Activated CD4-positive, alpha-beta T cell treated with anti-CD3 and anti-CD28 coated beads, Interleukin-2, amount 10 ng/mL, durations not matched to agents 7 days and 5 days (primary cell): ENCODE results near the gene BTBD1. TPM values are rescaled to one million over a fixed set of nuclear protein-coding genes. Genes with fewer than 3 reads are reported as not detected.
"Not testable (repeated sequence)": the region's sequence is repeated elsewhere in the genome, so short reads cannot be mapped to it uniquely, and the experiment has no call there.

Experiments
- CTCF ChIA-PET: fragments of 350-600 bp; sonication (Branson Sonifier 250); formaldehyde crosslinking; loops from one replicate; lab custom pipeline; 2021; ENCODE audit warnings: antibody characterized with exemption; lab: Charles Lee
- POLR2A ChIA-PET: fragments of 350-600 bp; sonication (Branson Sonifier 250); formaldehyde crosslinking; loops from one replicate; lab custom pipeline; 2021; ENCODE audit warnings: antibody characterized with exemption; lab: Charles Lee
- DNase-seq: peaks from one replicate; pipeline ENCODE4 v3.0.0-alpha.2; 2020
- H3K27ac Mint-ChIP-seq: one replicate; pipeline ENCODE4 v1.8.0; 2021; ENCODE audit warnings: mild to moderate bottlenecking, moderate library complexity, mixed read lengths
- H3K27me3 Mint-ChIP-seq: one replicate; pipeline ENCODE4 v1.8.0; 2021; ENCODE audit warnings: mixed read lengths
- H3K36me3 Mint-ChIP-seq: one replicate; pipeline ENCODE4 v1.8.0; 2021; ENCODE audit warnings: low read depth, mixed read lengths
- H3K4me1 Mint-ChIP-seq: one replicate; pipeline ENCODE4 v1.8.0; 2021; ENCODE audit warnings: mixed read lengths
- H3K4me3 Mint-ChIP-seq: one replicate; pipeline ENCODE4 v1.8.0; 2021; ENCODE audit warnings: mild to moderate bottlenecking, moderate library complexity, mixed read lengths
- H3K9me3 Mint-ChIP-seq: one replicate; pipeline ENCODE4 v1.8.0; 2021; ENCODE audit warnings: mixed read lengths
- total RNA-seq, 2 experiments: library from RNA; stranded (reverse); gene quantifications; one replicate each; pipeline ENCODE4 v1.2.3, GENCODE V29; 2021

The BTBD1 gene
- total RNA-seq, 2 experiments from 2014 or later = 50.4 to 61.0 TPM

DNA sequence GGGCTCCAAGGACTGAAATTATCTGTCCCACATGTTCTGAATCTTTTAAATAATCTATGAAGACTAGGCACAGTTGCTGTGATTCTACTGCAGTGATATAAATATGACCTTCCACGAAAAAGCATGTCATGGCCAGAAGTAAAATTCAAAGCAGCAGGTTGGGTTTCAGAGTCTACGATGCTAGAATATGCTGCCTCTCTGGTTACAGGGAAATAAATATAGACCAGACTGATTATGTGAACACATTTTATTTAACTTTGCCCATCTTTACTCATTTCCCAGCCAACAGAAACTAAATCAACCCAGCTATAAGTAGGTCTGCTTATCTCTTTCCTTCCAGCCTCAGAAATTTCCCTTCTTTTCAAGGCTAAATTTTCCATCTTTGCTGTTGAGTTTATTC, 20.5 kb upstream of the BTBD1 start:
- Mint-ChIP-seq H3K27me3 (peaks cover 23% of the 10 kb centered on the region), H3K4me1 (peaks cover 6% of the 10 kb centered on the region), H3K4me3 (no peak overlapping the region), H3K9me3 (no peaks in the 10 kb centered on the region), H3K36me3 (no peaks in the 10 kb centered on the region), H3K27ac (no peak overlapping the region)
- ChIA-PET CTCF (no interaction called here), POLR2A (no interaction called here)
- DNase-seq = no peak

GRCh38 chr15:83085864-83086552, 19.0 kb upstream of the BTBD1 start:
- POLR2A ChIA-PET, H3K4me1 Mint-ChIP-seq, DNase-seq, CTCF ChIA-PET, H3K4me3 Mint-ChIP-seq, H3K27ac Mint-ChIP-seq, H3K9me3 Mint-ChIP-seq, H3K36me3 Mint-ChIP-seq: not testable (repeated sequence)
- H3K27me3 Mint-ChIP-seq = peaks cover 30% of the 10 kb centered on the region

DNA sequence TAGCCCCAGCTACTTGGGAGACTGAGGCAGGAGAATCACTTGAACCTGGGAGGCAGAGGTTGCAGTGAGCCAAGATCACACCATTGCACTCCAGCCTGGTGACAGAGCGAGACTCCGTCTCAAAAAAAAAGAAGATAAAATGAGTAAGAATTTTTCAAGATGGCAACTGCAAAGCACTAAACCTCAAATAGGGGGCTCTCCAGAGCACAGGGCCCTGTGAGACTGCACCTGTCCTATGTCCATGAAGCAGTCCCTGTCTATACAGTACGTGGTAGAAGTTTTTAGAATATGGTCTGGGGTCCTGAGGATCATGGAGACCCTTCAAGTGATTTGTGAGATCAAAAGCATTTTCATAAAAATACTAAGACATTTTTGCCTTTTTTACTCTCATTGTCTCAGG, 18.4 kb upstream of the BTBD1 start:
- H3K27ac Mint-ChIP-seq, H3K9me3 Mint-ChIP-seq, H3K4me1 Mint-ChIP-seq, POLR2A ChIA-PET, DNase-seq, H3K36me3 Mint-ChIP-seq, CTCF ChIA-PET, H3K4me3 Mint-ChIP-seq: not testable (repeated sequence)
- peaks cover 30% of the 10 kb centered on the region for H3K27me3 Mint-ChIP-seq

DNA sequence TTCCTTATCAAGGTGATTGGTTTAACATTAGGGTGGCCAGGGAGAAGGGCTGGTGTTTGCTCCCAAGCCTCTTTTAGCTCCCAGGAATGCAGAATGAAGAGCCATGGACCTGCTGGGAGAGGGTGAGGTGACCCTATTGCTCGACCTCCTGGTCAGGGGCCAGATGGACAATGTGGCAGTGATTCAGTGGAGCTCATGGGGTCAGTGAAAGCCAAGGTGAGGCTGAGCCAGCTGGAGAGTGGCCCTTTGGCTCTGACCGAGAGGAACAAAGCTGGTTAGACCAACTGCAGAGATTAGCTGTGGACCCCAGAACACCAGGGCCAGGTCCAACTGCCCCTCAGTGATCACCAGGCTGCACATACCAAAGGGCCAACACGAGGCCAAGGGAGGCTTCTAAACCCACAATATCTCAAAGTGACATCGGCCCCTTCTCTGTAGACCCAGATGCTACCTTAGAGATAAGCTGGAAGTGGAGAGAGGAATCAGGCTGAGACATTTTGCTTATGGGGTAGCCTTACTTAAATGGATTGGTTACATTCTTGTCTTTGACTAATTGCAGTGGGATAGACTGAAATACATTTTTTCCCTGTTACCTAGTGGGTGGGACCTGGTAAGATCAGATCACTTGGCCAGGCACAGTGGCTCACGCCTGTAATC, 15.8 kb upstream of the BTBD1 start:
- Mint-ChIP-seq H3K27ac (no peak overlapping the region), H3K9me3 (no peaks in the 10 kb centered on the region), H3K27me3 (peaks cover 40% of the 10 kb centered on the region), H3K4me1 (peaks cover 3% of the 10 kb centered on the region), H3K4me3 (no peak overlapping the region), H3K36me3 (no peaks in the 10 kb centered on the region)
- POLR2A ChIA-PET = no interaction called here
- CTCF ChIA-PET = interaction anchor here (0.6 to 1.5 kb wide), 2 partner anchors 13 to 55 kb away, joined by 4 read pairs; no protein-coding TSS in a partner anchor
- no peak for DNase-seq

- no peaks in the 10 kb centered on the region for H3K36me3 Mint-ChIP-seq
- peaks cover 35% of the 10 kb centered on the region for H3K27me3 Mint-ChIP-seq
- DNase-seq = no peak
- no peak overlapping the region for H3K4me3 Mint-ChIP-seq
- H3K4me1 Mint-ChIP-seq = peaks cover 3% of the 10 kb centered on the region
- no peak overlapping the region for H3K27ac Mint-ChIP-seq
- ChIA-PET CTCF (interaction anchor here (0.5 to 1.0 kb wide), 4 partner anchors 13 to 71 kb away, joined by 3 to 4 read pairs (median 4); no protein-coding TSS in a partner anchor), POLR2A (no interaction called here)
- no peaks in the 10 kb centered on the region for H3K9me3 Mint-ChIP-seq
Measured at GRCh38 chr15:83081256-83082014, 14.4 kb upstream of the BTBD1 start.

DNA sequence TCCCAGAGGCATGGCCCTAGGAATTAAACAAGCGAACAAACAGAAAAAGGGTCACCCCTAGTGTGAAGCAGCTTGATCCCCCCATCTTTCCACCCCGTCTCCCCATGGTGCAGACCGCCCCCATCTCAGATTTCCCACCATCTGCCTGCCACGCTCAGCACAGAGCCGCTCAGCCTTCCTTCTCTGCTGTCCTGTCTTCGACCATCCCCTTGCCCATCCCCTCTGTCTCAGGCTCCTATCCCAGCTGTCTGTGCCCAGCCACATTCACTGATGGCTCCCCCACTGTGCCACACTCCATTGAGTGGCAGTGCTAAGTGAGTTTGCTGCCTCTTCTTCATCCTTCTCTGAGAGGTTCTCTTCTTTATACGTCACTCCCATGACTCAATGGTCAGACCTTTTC, 11.7 kb upstream of the BTBD1 start:
- Mint-ChIP-seq H3K36me3 (peaks cover 4% of the 10 kb centered on the region), H3K4me1 (peaks cover 3% of the 10 kb centered on the region), H3K4me3 (no peak overlapping the region), H3K27me3 (peaks cover 39% of the 10 kb centered on the region), H3K27ac (no peak overlapping the region), H3K9me3 (peaks cover 7% of the 10 kb centered on the region)
- ChIA-PET POLR2A (no interaction called here), CTCF (no interaction called here)
- no peak for DNase-seq

- Mint-ChIP-seq H3K36me3 (peaks cover 4% of the 10 kb centered on the region), H3K9me3 (peaks cover 11% of the 10 kb centered on the region), H3K27me3 (peaks cover 39% of the 10 kb centered on the region), H3K4me3 (no peak overlapping the region), H3K27ac (no peak overlapping the region), H3K4me1 (peaks cover 3% of the 10 kb centered on the region)
- no peak for DNase-seq
- POLR2A ChIA-PET = no interaction called here
- CTCF ChIA-PET = no interaction called here
Measured at GRCh38 chr15:83077491-83078230, 10.6 kb upstream of the BTBD1 start.

- POLR2A ChIA-PET, H3K27me3 Mint-ChIP-seq, CTCF ChIA-PET, H3K27ac Mint-ChIP-seq, H3K4me3 Mint-ChIP-seq: not testable (repeated sequence)
- Mint-ChIP-seq H3K9me3 (peaks cover 21% of the 10 kb centered on the region), H3K4me1 (peaks cover 21% of the 10 kb centered on the region), H3K36me3 (peaks cover 12% of the 10 kb centered on the region)
- DNase-seq = peak; percentile 36
Measured at GRCh38 chr15:83069211-83069642, 2.2 kb upstream of the BTBD1 start.

- Mint-ChIP-seq H3K27ac (peak overlapping the region; percentile 76), H3K4me3 (peak overlapping the region; percentile 69), H3K36me3 (peaks cover 10% of the 10 kb centered on the region), H3K9me3 (peaks cover 16% of the 10 kb centered on the region), H3K4me1 (peaks cover 21% of the 10 kb centered on the region), H3K27me3 (peaks cover 2% of the 10 kb centered on the region)
- ChIA-PET POLR2A (no interaction called here), CTCF (interaction anchor here (0.5 kb wide), 1 partner anchor 280 kb away, joined by 3 read pairs; no protein-coding TSS in a partner anchor)
- DNase-seq = no peak
Measured at GRCh38 chr15:83068054-83068453, 1.0 kb upstream of the BTBD1 start.

DNA sequence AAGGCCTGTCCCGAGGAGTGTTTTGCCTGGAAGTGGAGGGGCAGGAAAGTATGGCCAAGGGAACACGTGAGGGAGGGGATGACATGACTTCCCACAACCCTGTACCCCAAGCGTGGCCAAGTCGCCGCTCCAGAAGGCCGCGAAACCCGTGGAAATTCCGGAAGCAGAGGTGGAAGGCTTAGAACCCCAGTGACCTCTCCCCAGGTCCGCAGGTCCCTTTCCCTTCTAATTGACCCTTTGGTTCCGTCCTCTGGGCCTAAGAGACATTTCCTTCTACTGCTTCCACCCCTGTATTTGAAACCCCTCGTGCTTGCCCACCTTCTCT, 548 bp upstream of the BTBD1 start:
- no peak for DNase-seq
- Mint-ChIP-seq H3K27me3 (peaks cover 2% of the 10 kb centered on the region), H3K27ac (peak overlapping the region; percentile 76), H3K4me3 (peak overlapping the region; percentile 69), H3K36me3 (peaks cover 10% of the 10 kb centered on the region), H3K4me1 (peaks cover 21% of the 10 kb centered on the region), H3K9me3 (peaks cover 16% of the 10 kb centered on the region)
- ChIA-PET CTCF (interaction anchor here (1.6 kb wide), 1 partner anchor 10 kb away, joined by 8 read pairs; no protein-coding TSS in a partner anchor), POLR2A (interaction anchor here (0.5 kb wide), 1 partner anchor 81 kb away, joined by 3 read pairs; the partner anchor contains the start of gene RAMAC)

DNA sequence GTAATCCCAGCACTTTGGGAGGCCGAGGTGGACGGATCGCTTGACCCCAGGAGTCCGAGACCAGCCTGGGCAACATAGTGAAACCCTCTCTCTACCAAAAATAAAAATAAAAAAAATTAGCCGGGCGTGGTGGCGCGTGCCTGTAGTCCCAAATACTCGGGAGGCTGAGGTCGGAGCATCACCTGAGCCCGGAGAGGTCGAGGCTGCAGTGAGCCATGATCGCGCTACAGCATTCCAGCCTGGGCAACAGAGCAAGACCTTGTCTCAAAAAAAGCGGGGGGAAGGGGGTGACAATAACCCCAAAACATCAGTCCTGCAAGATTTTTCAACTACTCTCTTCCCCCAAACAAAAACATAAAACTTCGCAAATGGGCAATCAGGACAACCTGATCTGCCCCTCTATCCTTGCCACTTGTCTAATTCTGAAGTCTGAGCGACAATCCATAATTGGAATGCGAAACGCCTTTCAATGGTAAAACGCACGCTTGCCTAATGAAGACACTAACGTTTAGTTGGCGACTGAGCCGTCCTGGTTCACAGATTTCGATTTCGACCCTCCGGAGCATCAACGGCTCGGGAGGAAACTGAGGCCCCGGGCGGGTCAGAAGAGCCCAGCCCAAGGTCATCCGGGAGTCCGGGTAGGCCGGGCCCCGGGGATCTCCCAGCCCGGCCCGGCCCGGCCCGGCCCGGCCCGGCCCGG, 868 bp downstream of the BTBD1 start:
- no peak for DNase-seq
- H3K4me1 Mint-ChIP-seq = peaks cover 21% of the 10 kb centered on the region
- H3K27me3 Mint-ChIP-seq = no peaks in the 10 kb centered on the region
- POLR2A ChIA-PET = no interaction called here
- H3K27ac Mint-ChIP-seq = peak overlapping the region; percentile 87
- H3K4me3 Mint-ChIP-seq = peak overlapping the region; percentile 76
- H3K36me3 Mint-ChIP-seq = peaks cover 10% of the 10 kb centered on the region
- peaks cover 9% of the 10 kb centered on the region for H3K9me3 Mint-ChIP-seq
- CTCF ChIA-PET = interaction anchor here (0.6 to 1.6 kb wide), 2 partner anchors 8 to 66 kb away, joined by 3 to 8 read pairs; no protein-coding TSS in a partner anchor

DNA sequence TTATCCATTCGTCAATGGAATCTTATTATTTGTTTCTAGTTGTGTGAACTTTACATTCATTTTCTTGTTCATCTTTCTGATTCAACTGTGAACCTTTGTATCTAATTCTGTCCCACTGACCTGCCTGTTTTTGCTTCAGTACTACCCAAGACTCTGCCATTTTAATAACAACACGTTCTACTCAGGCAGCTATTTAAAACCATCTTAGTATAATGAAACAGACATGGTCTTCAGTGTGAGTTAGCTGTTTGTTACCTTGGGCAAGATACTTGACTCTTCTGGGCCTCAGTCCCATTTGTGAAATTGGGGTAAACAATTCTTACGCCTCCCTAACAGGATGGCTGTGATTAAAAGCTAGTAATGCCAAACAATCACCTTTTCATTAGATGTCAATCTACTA, 1.6 kb downstream of the BTBD1 start:
- Mint-ChIP-seq H3K36me3 (peaks cover 10% of the 10 kb centered on the region), H3K4me3 (peak overlapping the region; percentile 76), H3K9me3 (peaks cover 9% of the 10 kb centered on the region), H3K27me3 (no peaks in the 10 kb centered on the region), H3K27ac (peak overlapping the region; percentile 87), H3K4me1 (peaks cover 21% of the 10 kb centered on the region)
- ChIA-PET POLR2A (no interaction called here), CTCF (no interaction called here)
- DNase-seq = no peak
